Memory B cell (primary cell): Measurements from ENCODE around the gene NAIF1.
"Not testable (repeated sequence)": the region's sequence is repeated elsewhere in the genome, so short reads cannot be mapped to it uniquely, and the experiment has no call there.

Experiments
- ATAC-seq: fragments of 150-1000 bp; cut with Tn5 transposase; 2 replicates; pipeline ENCODE4 v1.10.0; 2021; ENCODE audit warnings: low read depth, mild to moderate bottlenecking, moderate library complexity
- DNase-seq, 2 donors: peaks; one replicate each; pipeline ENCODE4 v3.0.0; 2022; ENCODE audit warnings: low spot score in 2 of 2
- H3K27ac Mint-ChIP-seq: one replicate; pipeline ENCODE4 v1.8.0; 2022; ENCODE audit warnings: mild to moderate bottlenecking, moderate library complexity, mixed read lengths
- H3K27me3 Mint-ChIP-seq: one replicate; pipeline ENCODE4 v1.8.0; 2022; ENCODE audit warnings: mixed read lengths
- H3K36me3 Mint-ChIP-seq: one replicate; pipeline ENCODE4 v1.8.0; 2022; ENCODE audit warnings: mild to moderate bottlenecking, mixed read lengths
- H3K4me1 Mint-ChIP-seq: one replicate; pipeline ENCODE4 v1.8.0; 2022; ENCODE audit warnings: mixed read lengths
- H3K4me3 Mint-ChIP-seq: one replicate; pipeline ENCODE4 v1.8.0; 2022; ENCODE audit warnings: mild to moderate bottlenecking, moderate library complexity, mixed read lengths
- H3K9me3 Mint-ChIP-seq: one replicate; pipeline ENCODE4 v1.8.0; 2022; ENCODE audit warnings: mixed read lengths

NAIF1 gene

GRCh38 chr9:128066713-128067644, at the start of gene NAIF1:
TSS of gene NAIF1 (minus strand) at chr9:128067320. CDS start at chr9:128067101, 219 bp downstream.
- H3K4me1 Mint-ChIP-seq = peaks cover 41% of the 10 kb centered on the region
- peak within 1 kb of the TSS; percentile 85 for H3K4me3 Mint-ChIP-seq
- DNase-seq (peak; percentile 94 to 96), ATAC-seq (peak; percentile 67)
- H3K9me3 Mint-ChIP-seq = no peaks in the 10 kb centered on the region
- H3K27ac Mint-ChIP-seq = no peak within 1 kb of the TSS
- H3K36me3 Mint-ChIP-seq = peaks cover 3% of the 10 kb centered on the region
- H3K27me3 Mint-ChIP-seq = no peaks in the 10 kb centered on the region

DNA sequence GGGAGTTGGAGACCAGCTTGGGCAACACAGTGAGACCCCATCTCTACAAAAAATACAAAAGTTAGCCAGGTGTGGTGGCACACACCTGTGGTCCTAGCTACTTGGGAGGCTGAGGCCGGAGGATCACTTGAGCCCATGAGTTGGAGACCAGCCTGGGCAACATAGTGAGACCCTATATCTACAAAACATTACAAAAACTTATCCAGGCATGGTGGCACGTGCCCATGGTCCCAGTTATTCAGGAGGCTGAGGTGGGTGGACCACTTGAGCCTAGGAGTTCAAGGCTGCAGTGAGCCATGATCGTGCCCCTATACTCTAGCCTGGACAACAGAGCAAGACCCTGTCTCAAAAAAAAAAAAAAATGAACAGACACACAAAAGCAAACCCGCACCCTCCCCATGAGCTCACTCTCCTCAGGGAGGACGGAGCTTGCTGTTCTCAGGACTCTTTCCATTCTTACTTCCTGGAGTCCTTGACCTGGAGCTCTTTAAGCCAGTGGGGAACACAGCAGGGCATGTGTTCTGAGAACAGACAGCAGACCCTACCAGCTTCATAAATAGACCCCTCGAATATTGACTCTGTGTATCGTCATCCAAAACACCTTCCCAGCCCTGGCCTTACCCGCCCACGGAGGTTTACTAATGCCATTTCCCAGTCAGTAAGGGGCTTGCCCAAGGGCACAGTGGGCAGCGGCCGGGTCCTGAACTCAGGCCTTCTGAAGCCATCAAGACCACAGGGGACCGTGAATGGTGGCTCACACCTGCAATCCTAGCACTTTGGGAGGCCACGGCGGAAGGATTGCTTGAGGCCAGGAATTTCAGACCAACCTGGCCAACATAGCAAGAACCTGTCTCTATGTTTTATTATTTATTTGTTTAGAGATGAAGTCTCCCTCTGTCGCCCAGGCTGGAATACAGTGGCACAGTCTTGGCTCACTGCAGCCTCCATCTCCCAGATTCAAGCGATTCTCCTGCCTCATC, 49.3 kb upstream of the NAIF1 start:
- DNase-seq (no peak), ATAC-seq (no peak)
- Mint-ChIP-seq H3K27me3 (no peaks in the 10 kb centered on the region), H3K9me3 (no peaks in the 10 kb centered on the region), H3K27ac (peak overlapping the region; percentile 91), H3K4me3 (peak overlapping the region; percentile 37), H3K36me3 (peaks cover 6% of the 10 kb centered on the region), H3K4me1 (peaks cover 18% of the 10 kb centered on the region)

GRCh38 chr9:128115187-128116103, 48.3 kb upstream of the NAIF1 start:
- H3K4me1 Mint-ChIP-seq = peaks cover 18% of the 10 kb centered on the region
- H3K4me3 Mint-ChIP-seq = peak overlapping the region; percentile 37
- DNase-seq (peak; percentile 60 to 78), ATAC-seq (peak; percentile 96)
- no peaks in the 10 kb centered on the region for H3K27me3 Mint-ChIP-seq
- H3K27ac Mint-ChIP-seq = peak overlapping the region; percentile 91
- peaks cover 6% of the 10 kb centered on the region for H3K36me3 Mint-ChIP-seq
- no peaks in the 10 kb centered on the region for H3K9me3 Mint-ChIP-seq

GRCh38 chr9:128114326-128115186, 47.4 kb upstream of the NAIF1 start:
- Mint-ChIP-seq H3K9me3 (no peaks in the 10 kb centered on the region), H3K36me3 (peaks cover 9% of the 10 kb centered on the region), H3K27me3 (no peaks in the 10 kb centered on the region), H3K27ac (peak overlapping the region; percentile 91), H3K4me3 (no peak overlapping the region), H3K4me1 (peaks cover 18% of the 10 kb centered on the region)
- ATAC-seq = no peak
- no peak for DNase-seq

DNA sequence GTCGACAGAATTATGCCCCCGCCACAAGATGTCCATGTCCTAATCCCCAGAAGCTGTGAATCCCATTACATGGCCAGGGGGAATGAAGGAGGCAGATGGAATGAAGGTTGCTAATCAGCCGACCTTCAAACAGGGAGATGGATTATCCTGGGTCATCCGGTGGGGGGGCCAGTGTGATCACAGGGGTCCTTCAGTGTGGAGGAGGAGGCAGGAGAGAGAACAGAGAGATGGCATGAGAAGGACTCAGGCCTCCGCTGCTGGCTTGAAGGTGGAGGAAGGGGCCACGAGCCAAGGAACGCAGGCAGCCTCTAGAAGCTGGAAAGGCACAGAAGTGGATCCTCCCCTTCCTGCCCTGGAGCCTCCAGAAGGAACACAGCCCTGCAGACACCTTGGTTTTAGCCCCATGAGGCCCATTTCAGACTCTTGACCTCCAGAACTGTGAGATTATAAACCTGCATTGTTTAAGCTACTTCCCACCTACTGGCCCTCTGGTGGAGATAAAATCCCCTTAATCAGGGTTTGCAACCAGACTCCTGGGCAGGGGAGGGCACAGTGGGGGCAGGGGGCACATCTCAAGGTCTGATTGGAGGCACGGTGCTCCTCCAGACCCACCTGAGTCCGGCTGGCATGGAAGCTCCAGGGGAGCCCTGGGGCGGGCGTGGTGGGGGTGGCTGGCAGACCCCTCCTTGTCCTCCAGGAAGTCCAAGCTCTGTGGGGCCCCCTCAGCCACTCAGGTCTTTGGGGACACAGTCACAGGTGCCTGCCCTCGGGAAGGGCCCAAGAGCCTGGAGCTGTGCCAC, 46.6 kb upstream of the NAIF1 start:
- no peak for ATAC-seq
- Mint-ChIP-seq H3K9me3 (no peaks in the 10 kb centered on the region), H3K27me3 (no peaks in the 10 kb centered on the region), H3K27ac (peak overlapping the region; percentile 91), H3K4me3 (no peak overlapping the region), H3K36me3 (peaks cover 10% of the 10 kb centered on the region), H3K4me1 (peaks cover 18% of the 10 kb centered on the region)
- DNase-seq = no peak

- not testable (repeated sequence) for H3K4me3 Mint-ChIP-seq, ATAC-seq, H3K27me3 Mint-ChIP-seq, H3K9me3 Mint-ChIP-seq, DNase-seq
- H3K4me1 Mint-ChIP-seq = peaks cover 13% of the 10 kb centered on the region
- peaks cover 15% of the 10 kb centered on the region for H3K36me3 Mint-ChIP-seq
- peak overlapping the region; percentile 1 for H3K27ac Mint-ChIP-seq
Measured at GRCh38 chr9:128111726-128112125, 44.6 kb upstream of the NAIF1 start.

DNA sequence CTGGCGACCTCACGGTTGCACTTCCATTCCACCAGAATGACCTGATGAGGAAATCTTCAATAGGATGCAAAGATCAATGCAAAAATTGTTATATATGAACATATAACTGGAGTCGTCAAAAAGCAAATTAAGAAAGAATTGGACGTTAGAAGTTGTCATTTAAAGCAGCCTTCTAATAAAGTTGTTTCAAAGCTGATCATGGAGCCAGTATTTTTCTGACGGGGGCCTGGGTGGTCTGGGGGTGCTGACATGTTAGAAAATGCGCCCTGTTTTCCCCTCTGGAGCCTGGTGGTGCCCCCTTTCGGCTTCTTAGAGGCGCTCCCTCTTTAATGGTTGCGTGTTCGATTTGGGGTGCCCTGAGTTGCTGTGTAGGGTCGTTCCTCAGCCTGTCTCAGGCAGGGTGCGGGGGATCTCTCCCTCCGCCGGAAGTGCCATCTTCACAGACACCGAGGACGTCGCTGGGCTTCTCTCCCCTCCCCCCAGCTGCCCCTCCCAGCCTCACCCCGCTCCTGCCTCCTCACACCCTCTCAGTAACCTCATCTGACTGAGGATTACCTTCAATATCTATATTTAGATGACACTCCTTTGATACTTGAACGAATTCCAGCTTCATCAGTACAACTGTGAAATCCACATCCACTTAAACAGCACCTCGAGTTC, 42.1 kb upstream of the NAIF1 start:
- no peaks in the 10 kb centered on the region for H3K27me3 Mint-ChIP-seq
- H3K27ac Mint-ChIP-seq = no peak overlapping the region
- DNase-seq (no peak), ATAC-seq (no peak)
- H3K9me3 Mint-ChIP-seq = no peaks in the 10 kb centered on the region
- no peak overlapping the region for H3K4me3 Mint-ChIP-seq
- H3K36me3 Mint-ChIP-seq = peaks cover 17% of the 10 kb centered on the region
- H3K4me1 Mint-ChIP-seq = peaks cover 3% of the 10 kb centered on the region

GRCh38 chr9:128108269-128109049, 41.3 kb upstream of the NAIF1 start:
- Mint-ChIP-seq H3K27me3 (no peaks in the 10 kb centered on the region), H3K4me1 (peaks cover 2% of the 10 kb centered on the region), H3K9me3 (no peaks in the 10 kb centered on the region), H3K4me3 (no peak overlapping the region), H3K27ac (no peak overlapping the region), H3K36me3 (peaks cover 15% of the 10 kb centered on the region)
- DNase-seq = no peak
- no peak for ATAC-seq

DNA sequence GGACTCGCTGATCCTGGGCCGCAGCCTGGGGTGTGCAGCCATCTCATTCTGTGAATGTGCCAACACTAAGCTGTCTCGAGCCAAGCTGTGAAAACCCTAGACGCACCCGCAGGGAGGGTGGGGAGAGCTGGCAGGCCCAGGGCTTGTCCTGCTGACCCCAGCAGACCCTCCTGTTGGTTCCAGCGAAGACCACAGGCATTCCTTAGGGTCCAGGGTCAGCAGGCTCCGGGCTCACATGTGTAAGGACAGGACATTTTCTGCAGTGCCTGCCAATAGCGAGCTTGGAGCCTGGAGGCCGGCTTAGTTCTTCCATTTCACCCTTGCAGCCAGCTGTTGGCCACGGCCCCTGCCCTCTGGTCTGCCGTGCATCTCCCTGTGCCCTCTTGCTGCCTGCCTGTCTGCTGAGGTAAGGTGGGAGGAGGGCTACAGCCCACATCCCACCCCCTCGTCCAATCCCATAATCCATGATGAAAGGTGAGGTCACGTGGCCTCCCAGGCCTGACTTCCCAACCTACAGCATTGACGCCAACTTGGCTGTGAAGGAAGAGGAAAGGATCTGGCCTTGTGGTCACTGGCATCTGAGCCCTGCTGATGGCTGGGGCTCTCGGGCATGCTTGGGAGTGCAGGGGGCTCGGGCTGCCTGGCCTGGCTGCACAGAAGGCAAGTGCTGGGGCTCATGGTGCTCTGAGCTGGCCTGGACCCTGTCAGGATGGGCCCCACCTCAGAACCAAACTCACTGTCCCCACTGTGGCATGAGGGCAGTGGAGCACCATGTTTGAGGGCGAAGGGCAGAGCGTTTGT, 40.5 kb upstream of the NAIF1 start:
- no peaks in the 10 kb centered on the region for H3K9me3 Mint-ChIP-seq
- no peaks in the 10 kb centered on the region for H3K4me1 Mint-ChIP-seq
- no peak for ATAC-seq
- H3K27me3 Mint-ChIP-seq = no peaks in the 10 kb centered on the region
- DNase-seq = no peak
- no peak overlapping the region for H3K4me3 Mint-ChIP-seq
- peaks cover 15% of the 10 kb centered on the region for H3K36me3 Mint-ChIP-seq
- H3K27ac Mint-ChIP-seq = no peak overlapping the region

- no peak overlapping the region for H3K4me3 Mint-ChIP-seq
- ATAC-seq (no peak), DNase-seq (no peak)
- H3K27me3 Mint-ChIP-seq = no peaks in the 10 kb centered on the region
- no peak overlapping the region for H3K27ac Mint-ChIP-seq
- peaks cover 19% of the 10 kb centered on the region for H3K36me3 Mint-ChIP-seq
- no peaks in the 10 kb centered on the region for H3K9me3 Mint-ChIP-seq
- H3K4me1 Mint-ChIP-seq = no peaks in the 10 kb centered on the region
Measured at GRCh38 chr9:128106940-128107467, 39.9 kb upstream of the NAIF1 start.
